Endothelial cell of umbilical vein (primary cell): ENCODE data around the gene CCS. TPM values are rescaled to one million over a fixed set of nuclear protein-coding genes. Genes with fewer than 3 reads are reported as not detected.

Source experiments
- BruUV-seq: library from RNA; stranded (reverse); fragments of 400-500 nt; replicated peaks from 2 replicates; lab custom pipeline; 2021; lab: Mats Ljungman, UMichigan
- CTCF ChIA-PET: fragments of 300-600, 350-600 bp; sonication (Branson Sonifier 250); formaldehyde crosslinking; loops from one replicate; lab custom pipeline; 2021; ENCODE audit warnings: antibody characterized with exemption, inconsistent platforms; lab: Charles Lee
- POLR2A ChIA-PET: fragments of 300-600, 350-600 bp; sonication (Branson Sonifier 250); formaldehyde crosslinking; loops from one replicate; lab custom pipeline; 2021; ENCODE audit warnings: antibody characterized with exemption, inconsistent platforms; lab: Charles Lee
- DNase-seq: peaks from one replicate; pipeline ENCODE4 v3.0.0-alpha.2; 2011; ENCODE audit warnings: low read depth, low spot score
- FAIRE-seq: peaks from 2 replicates; lab custom pipeline; 2011; peaks lifted over from hg19 to GRCh38; lab: Jason Lieb, UNC
- H2AFZ ChIP-seq: 2 replicates; pipeline ENCODE4 v1.6.0; 2012; ENCODE audit warnings: low read depth, low read length, control low read depth, inconsistent platforms
- H3K27ac ChIP-seq: 2 replicates; pipeline ENCODE4 v1.5.1; 2011; ENCODE audit warnings: low read depth, mild to moderate bottlenecking, control low read depth, low read length, moderate library complexity; ENCODE audit not compliant: insufficient read depth
- H3K27me3 ChIP-seq, 2 experiments: 2 replicates each; pipeline versions ENCODE4 v1.6.0 to v1.6.1; 2011; ENCODE audit warnings: low read length in 2 of 2, mixed read lengths in 1 of 2; ENCODE audit not compliant: control insufficient read depth in 2 of 2, insufficient read depth in 2 of 2
- H3K36me3 ChIP-seq, 2 experiments: 2 replicates in 1 of 2; 3 replicates in 1 of 2; pipeline ENCODE4 v1.5.1; 2011; ENCODE audit warnings: low read length in 2 of 2, mild to moderate bottlenecking in 1 of 2, moderate library complexity in 1 of 2; ENCODE audit not compliant: control insufficient read depth in 2 of 2, insufficient read depth in 2 of 2; ENCODE audit errors: extremely low read depth in 1 of 2
- H3K4me1 ChIP-seq: 3 replicates; pipeline ENCODE4 v1.5.1; 2011; ENCODE audit warnings: mild to moderate bottlenecking, low read length; ENCODE audit not compliant: control insufficient read depth, insufficient read depth; ENCODE audit errors: extremely low read depth
- H3K4me2 ChIP-seq: 2 replicates; pipeline ENCODE4 v1.6.1; 2011; ENCODE audit warnings: low read length, control low read depth, mixed read lengths; ENCODE audit not compliant: insufficient read depth
- H3K4me3 ChIP-seq, 3 experiments: fragments of 200-600 bp in 1 of 3; sonication (generic), shearing (Covaris generic) in 1 of 3; replicated peaks in 1 of 3; 2 replicates each; pipeline ENCODE4 v1.5.1; 2011 to 2016; ENCODE audit warnings: control low read depth in 3 of 3, low read length in 3 of 3, mild to moderate bottlenecking in 2 of 3, inconsistent platforms in 1 of 3, low read depth in 1 of 3, moderate library complexity in 1 of 3; ENCODE audit not compliant: insufficient read depth in 1 of 3
- H3K79me2 ChIP-seq: 2 replicates; pipeline ENCODE4 v1.6.0; 2012; ENCODE audit warnings: low read length, inconsistent platforms; ENCODE audit not compliant: control insufficient read depth, insufficient read depth
- H3K9ac ChIP-seq: replicated peaks from 2 replicates; pipeline ENCODE3; 2011; ENCODE audit warnings: low read length, control low read depth; ENCODE audit not compliant: insufficient read depth; ENCODE audit errors: extremely low read depth
- H3K9me1 ChIP-seq: replicated peaks from 3 replicates; pipeline ENCODE4 v1.6.0; 2011; ENCODE audit warnings: mild to moderate bottlenecking, low read length; ENCODE audit not compliant: control insufficient read depth, insufficient read depth; ENCODE audit errors: extremely low read depth
- H3K9me3 ChIP-seq: replicated peaks from 2 replicates; pipeline ENCODE4 v1.5.1; 2012; ENCODE audit warnings: low read length, inconsistent platforms; ENCODE audit not compliant: control insufficient read depth, insufficient read depth
- H4K20me1 ChIP-seq: replicated peaks from 2 replicates; pipeline ENCODE3; 2011; ENCODE audit warnings: mild to moderate bottlenecking, low read length; ENCODE audit not compliant: control insufficient read depth, insufficient read depth; ENCODE audit errors: extremely low read depth
- CTCF ChIP-seq, 2 donors: IDR thresholded peaks; 1 replicate in 1 of 2; 2 replicates in 1 of 2; pipeline ENCODE4 v1.5.1; 2011; ENCODE audit warnings: low read length in 2 of 2, mild to moderate bottlenecking in 2 of 2, moderate library complexity in 2 of 2, control low read depth in 1 of 2, inconsistent platforms in 1 of 2, low read depth in 1 of 2; ENCODE audit not compliant: insufficient read depth in 1 of 2; ENCODE audit errors: extremely low read depth in 1 of 2
- EZH2 ChIP-seq: IDR thresholded peaks from 2 replicates; pipeline ENCODE4 v1.6.1; 2012; ENCODE audit warnings: borderline replicate concordance, low read depth, mild to moderate bottlenecking, moderate library complexity, low read length, inconsistent platforms; ENCODE audit not compliant: severe bottlenecking
- FOS ChIP-seq: IDR thresholded peaks from 2 replicates; pipeline ENCODE4 v1.6.1; 2011; ENCODE audit warnings: mild to moderate bottlenecking, low read length, moderate library complexity, borderline replicate concordance; ENCODE audit not compliant: insufficient read depth
- GATA2 ChIP-seq: IDR thresholded peaks from 2 replicates; pipeline ENCODE4 v1.7.0; 2011; ENCODE audit warnings: low read depth, mild to moderate bottlenecking, moderate library complexity, mixed read lengths, low read length; ENCODE audit not compliant: insufficient read length, insufficient read depth
- JUN ChIP-seq: IDR thresholded peaks from 2 replicates; pipeline ENCODE4 v1.6.1; 2011; ENCODE audit warnings: borderline replicate concordance, low read depth; ENCODE audit not compliant: insufficient read length, insufficient read depth
- MAX ChIP-seq: IDR thresholded peaks from 2 replicates; pipeline ENCODE4 v1.6.1; 2011; ENCODE audit not compliant: insufficient read depth, insufficient read length
- MYC ChIP-seq: IDR thresholded peaks from one replicate; pipeline ENCODE4 v1.6.1; 2011; ENCODE audit warnings: mild to moderate bottlenecking, low read depth, low read length
- POLR2A ChIP-seq: IDR thresholded peaks from 2 replicates; pipeline ENCODE4 v1.6.1; 2012; ENCODE audit warnings: low read depth, mild to moderate bottlenecking, control low read depth, low read length
- POLR2AphosphoS5 ChIP-seq: IDR thresholded peaks from 2 replicates; pipeline ENCODE4 v1.6.1; 2012; ENCODE audit warnings: low read depth, mild to moderate bottlenecking, control low read depth, low read length, moderate library complexity; ENCODE audit not compliant: insufficient read depth
- dilution Hi-C: fragments of 300-500 bp; cut with MboI; formaldehyde crosslinking; loops from one replicate; pipeline ENCODE4 v1.15.0; 2019; ENCODE audit warnings: low sequenced_read_pairs; ENCODE audit not compliant: extremely low pct_ligation_motif_present
- intact Hi-C: fragments of 100-400 bp; cut with micrococcal nuclease; formaldehyde crosslinking; loops from one replicate; pipeline ENCODE4 v1.10.0; 2022
- polyA plus RNA-seq, 4 experiments: library from polyadenylated mRNA; depleted of rRNA in 3 of 4; stranded (reverse) in 3 of 4; unstranded in 1 of 4; fragments of >200 nt; gene quantifications; 2 replicates each; pipeline versions ENCODE4 v1.2.1 to v1.2.3, GENCODE V29; 2011 to 2012; ENCODE audit warnings: missing spikeins in 1 of 4
- total RNA-seq: library from RNA; stranded (reverse); gene quantifications from 2 replicates; pipeline ENCODE4 v1.2.3, GENCODE V29; 2021

CCS gene
- total and polyA plus RNA-seq, 2 donors (not counting 3 experiments of a cell fraction or from before 2014, with no cell fraction given) = 38.7 to 39.0 TPM

GRCh38 chr11:66545701-66546367 is 47.2 kb upstream of the CCS start, which contains the start of gene ZDHHC24:
ZDHHC24 (minus strand) TSS chr11:66546048; CDS start chr11:66546003, 45 bp downstream.
- dilution Hi-C loops = no loop called here
- Histone ChIP-seq H3K79me2 (peaks cover 5% of the 10 kb centered on the region), H3K9me1 (no peaks in the 10 kb centered on the region), H3K9me3 (no peaks in the 10 kb centered on the region), H4K20me1 (no peaks in the 10 kb centered on the region), H3K4me1 (peaks cover 33% of the 10 kb centered on the region), H3K9ac (peak within 1 kb of the TSS; percentile 85), H3K4me2 (peak within 1 kb of the TSS; percentile 91), H3K27me3 (no peaks in the 10 kb centered on the region), H2AFZ (peak within 1 kb of the TSS; percentile 93), H3K36me3 (peaks cover 0 to 6% of the 10 kb centered on the region in 2 experiments), H3K4me3 (peak within 1 kb of the TSS; percentile 70 to 81 (median 78)), H3K27ac (peak within 1 kb of the TSS; percentile 62)
- ChIA-PET POLR2A (interaction anchor here (0.6 to 1.9 kb wide), 7 partner anchors 14 to 145 kb away, joined by 3 to 9 read pairs (median 4); partner anchors contain the start of genes RBM14, RBM4 and RBM4B), CTCF (interaction anchor here (0.7 to 2.2 kb wide), 6 partner anchors 9 to 132 kb away, joined by 3 to 25 read pairs (median 3); partner anchors contain the start of genes CTSF, MRPL11, RBM4 and RBM4B)
- no TSS peak for BruUV-seq
- DNase-seq (peak; percentile 99), FAIRE-seq (peak; percentile 100)
- TF ChIP-seq CTCF (IDR thresholded peaks at IDR 0.05; ENCODE audit: extremely low read depth in 1 of 2, insufficient read depth in 1 of 2, low read depth in 1 of 2, low read length in 2 of 2) = no peak
- TF ChIP-seq POLR2AphosphoS5 = peak; percentile 96
- no peak for TF ChIP-seq FOS
- TF ChIP-seq MYC = no peak
- no peak for TF ChIP-seq EZH2
- peak; percentile 90 for TF ChIP-seq POLR2A
- no peak for TF ChIP-seq JUN
- peak; percentile 23 for TF ChIP-seq MAX
- no peak for TF ChIP-seq GATA2
- intact Hi-C loops = loop anchor here (1.0 to 2.0 kb wide), 2 partner anchors 65 to 70 kb away; partner anchors contain the start of genes DPP3 and RBM14
